WTC11 (cell line): Measurements from ENCODE around the gene NFAM1. TPM values are rescaled to one million over a fixed set of nuclear protein-coding genes. Genes with fewer than 3 reads are reported as not detected.

Experiments
- ATAC-seq: fragments of 200-7000 bp; cut with Tn5 transposase; 2 replicates; pipeline ENCODE4 v1.10.0; 2021; ENCODE audit warnings: mild to moderate bottlenecking, moderate library complexity
- CTCF ChIA-PET: fragments of 300-600 bp; sonication (Branson Sonifier 250); formaldehyde crosslinking; loops from one replicate; lab custom pipeline; 2021; ENCODE audit warnings: antibody characterized with exemption; lab: Charles Lee
- POLR2A ChIA-PET: fragments of 350-600 bp; sonication (Branson Sonifier 250); formaldehyde crosslinking; loops from one replicate; lab custom pipeline; 2021; ENCODE audit warnings: antibody characterized with exemption; lab: Charles Lee
- DNase-seq: peaks from one replicate; pipeline ENCODE4 v3.0.0; 2021; ENCODE audit warnings: low spot score
- H3K27ac Mint-ChIP-seq: 2 replicates; pipeline ENCODE4 v1.8.0; 2021; ENCODE audit warnings: mixed read lengths
- H3K27me3 Mint-ChIP-seq: 2 replicates; pipeline ENCODE4 v1.8.0; 2021; ENCODE audit warnings: low read depth, mild to moderate bottlenecking, moderate library complexity, mixed read lengths
- H3K36me3 Mint-ChIP-seq: 2 replicates; pipeline ENCODE4 v1.8.0; 2021; ENCODE audit warnings: mixed read lengths
- H3K4me1 Mint-ChIP-seq: 2 replicates; pipeline ENCODE4 v1.8.0; 2022; ENCODE audit warnings: mixed read lengths
- H3K4me3 Mint-ChIP-seq: 2 replicates; pipeline ENCODE4 v1.8.0; 2021; ENCODE audit warnings: mild to moderate bottlenecking, moderate library complexity, mixed read lengths
- H3K9me3 Mint-ChIP-seq: 2 replicates; pipeline ENCODE4 v1.8.0; 2021; ENCODE audit warnings: mixed read lengths
- AFF4 ChIP-seq: sonication (generic); formaldehyde crosslinking; IDR thresholded peaks from 2 replicates; pipeline ENCODE4 v1.8.1; 2023; ENCODE audit warnings: mild to moderate bottlenecking, missing genetic modification reagents, borderline replicate concordance
- ATF6 ChIP-seq: sonication (generic); formaldehyde crosslinking; IDR thresholded peaks from 2 replicates; pipeline ENCODE4 v1.8.1; 2023; ENCODE audit warnings: mild to moderate bottlenecking, missing genetic modification reagents
- EMX1 ChIP-seq: fragments of 250-450 bp; sonication (Bioruptor Pico); IDR thresholded peaks from 2 replicates; pipeline ENCODE4 v1.8.0; 2021; ENCODE audit warnings: mild to moderate bottlenecking
- GRHL2 ChIP-seq: fragments of 250-450 bp; sonication (Bioruptor Pico); IDR thresholded peaks from 2 replicates; pipeline ENCODE4 v1.8.0; 2022; ENCODE audit warnings: mild to moderate bottlenecking, moderate library complexity; ENCODE audit not compliant: insufficient replicate concordance, severe bottlenecking
- JAZF1 ChIP-seq: fragments of 250-450 bp; sonication (Bioruptor Pico); IDR thresholded peaks from 2 replicates; pipeline ENCODE4 v1.9.0; 2021; ENCODE audit warnings: moderate library complexity, mild to moderate bottlenecking, inconsistent platforms
- NFE2L1 ChIP-seq: sonication (generic); formaldehyde crosslinking; IDR thresholded peaks from 2 replicates; pipeline ENCODE4 v1.8.1; 2023; ENCODE audit warnings: missing genetic modification reagents
- NR3C1 ChIP-seq: sonication (generic); formaldehyde crosslinking; conservative IDR thresholded peaks from 2 replicates; pipeline ENCODE4 v1.8.1; 2023; ENCODE audit warnings: low read depth, mild to moderate bottlenecking, missing genetic modification reagents
- SMAD3 ChIP-seq: sonication (generic); formaldehyde crosslinking; IDR thresholded peaks from 2 replicates; pipeline ENCODE4 v1.8.0; 2022; ENCODE audit warnings: missing genetic modification reagents, mild to moderate bottlenecking, borderline replicate concordance
- SMAD4 ChIP-seq: sonication (generic); formaldehyde crosslinking; IDR thresholded peaks from 2 replicates; pipeline ENCODE4 v1.8.0; 2022; ENCODE audit warnings: mild to moderate bottlenecking, missing genetic modification reagents
- TEAD4 ChIP-seq: sonication (generic); formaldehyde crosslinking; IDR thresholded peaks from 2 replicates; pipeline ENCODE4 v1.8.0; 2022; ENCODE audit warnings: mild to moderate bottlenecking, missing genetic modification reagents
- ZNF121 ChIP-seq: sonication (generic); formaldehyde crosslinking; IDR thresholded peaks from 2 replicates; pipeline ENCODE4 v1.8.0; 2023; ENCODE audit warnings: missing genetic modification reagents
- ZNF138 ChIP-seq: sonication (generic); formaldehyde crosslinking; conservative IDR thresholded peaks from 2 replicates; pipeline ENCODE4 v1.8.1; 2022; ENCODE audit warnings: mild to moderate bottlenecking, moderate library complexity, missing genetic modification reagents
- ZNF263 ChIP-seq: sonication (generic); formaldehyde crosslinking; IDR thresholded peaks from 2 replicates; pipeline ENCODE4 v1.8.1; 2022; ENCODE audit warnings: low read depth, mild to moderate bottlenecking, moderate library complexity, missing genetic modification reagents
- ZNF281 ChIP-seq: sonication (generic); formaldehyde crosslinking; IDR thresholded peaks from 2 replicates; pipeline ENCODE4 v1.8.0; 2023; ENCODE audit warnings: mild to moderate bottlenecking, missing genetic modification reagents
- ZNF317 ChIP-seq: sonication (generic); formaldehyde crosslinking; IDR thresholded peaks from 2 replicates; pipeline ENCODE4 v1.8.1; 2023; ENCODE audit warnings: low read depth, mild to moderate bottlenecking, moderate library complexity, missing genetic modification reagents, borderline replicate concordance
- total RNA-seq: library from RNA; stranded (reverse); gene quantifications from 3 replicates; pipeline ENCODE4 v1.2.3, GENCODE V29; 2021
- TF ChIP-seq, protein P1 (sequence below): sonication (generic); formaldehyde crosslinking; IDR thresholded peaks from 2 replicates; pipeline ENCODE4 v1.8.1; 2023; ENCODE audit warnings: mild to moderate bottlenecking, missing genetic modification reagents, moderate library complexity
- TF ChIP-seq, protein P2 (sequence below): sonication (generic); formaldehyde crosslinking; IDR thresholded peaks from 2 replicates; pipeline ENCODE4 v1.8.0; 2022; ENCODE audit warnings: mild to moderate bottlenecking, missing genetic modification reagents
- TF ChIP-seq, protein P3 (sequence below): sonication (generic); formaldehyde crosslinking; conservative IDR thresholded peaks from 2 replicates; pipeline ENCODE4 v1.8.1; 2022; ENCODE audit warnings: mild to moderate bottlenecking, missing genetic modification reagents

The NFAM1 gene
- total RNA-seq, 1 experiment from 2014 or later: 1.6 TPM

DNA sequence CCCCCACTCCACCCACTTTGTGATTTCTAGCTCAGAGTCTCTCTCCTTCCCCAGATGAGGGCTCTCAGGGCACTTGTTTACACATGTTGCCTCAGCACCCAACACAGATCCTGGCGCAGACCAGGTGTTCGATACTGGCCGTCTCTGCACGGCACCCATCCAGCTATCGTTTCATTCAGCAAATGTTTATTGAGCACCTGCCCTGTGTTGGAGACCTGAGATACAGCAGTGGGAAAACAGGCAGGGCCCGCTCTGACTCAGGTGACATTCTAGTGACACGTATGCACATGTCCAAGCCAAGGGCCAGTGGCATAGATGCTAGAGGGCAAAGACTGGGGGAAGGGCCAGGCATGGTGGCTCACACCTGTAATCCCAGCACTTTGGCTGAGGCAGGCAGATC, 71.9 kb downstream of the NFAM1 start:
- no peak for TF ChIP-seq ZNF138 (CRISPR knock-in tag)
- TF ChIP-seq SMAD4 (CRISPR knock-in tag): no peak
- TF ChIP-seq, protein P1, sequence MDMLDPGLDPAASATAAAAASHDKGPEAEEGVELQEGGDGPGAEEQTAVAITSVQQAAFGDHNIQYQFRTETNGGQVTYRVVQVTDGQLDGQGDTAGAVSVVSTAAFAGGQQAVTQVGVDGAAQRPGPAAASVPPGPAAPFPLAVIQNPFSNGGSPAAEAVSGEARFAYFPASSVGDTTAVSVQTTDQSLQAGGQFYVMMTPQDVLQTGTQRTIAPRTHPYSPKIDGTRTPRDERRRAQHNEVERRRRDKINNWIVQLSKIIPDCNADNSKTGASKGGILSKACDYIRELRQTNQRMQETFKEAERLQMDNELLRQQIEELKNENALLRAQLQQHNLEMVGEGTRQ: no peak
- TF ChIP-seq, protein P2, sequence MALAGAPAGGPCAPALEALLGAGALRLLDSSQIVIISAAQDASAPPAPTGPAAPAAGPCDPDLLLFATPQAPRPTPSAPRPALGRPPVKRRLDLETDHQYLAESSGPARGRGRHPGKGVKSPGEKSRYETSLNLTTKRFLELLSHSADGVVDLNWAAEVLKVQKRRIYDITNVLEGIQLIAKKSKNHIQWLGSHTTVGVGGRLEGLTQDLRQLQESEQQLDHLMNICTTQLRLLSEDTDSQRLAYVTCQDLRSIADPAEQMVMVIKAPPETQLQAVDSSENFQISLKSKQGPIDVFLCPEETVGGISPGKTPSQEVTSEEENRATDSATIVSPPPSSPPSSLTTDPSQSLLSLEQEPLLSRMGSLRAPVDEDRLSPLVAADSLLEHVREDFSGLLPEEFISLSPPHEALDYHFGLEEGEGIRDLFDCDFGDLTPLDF (CRISPR knock-in tag): no peak
- no peak for TF ChIP-seq AFF4 (CRISPR knock-in tag)
- no peak for TF ChIP-seq ZNF281 (CRISPR knock-in tag)
- TF ChIP-seq NR3C1 (CRISPR knock-in tag): no peak
- TF ChIP-seq SMAD3 (CRISPR knock-in tag): no peak
- no peak for TF ChIP-seq EMX1 (CRISPR knock-in tag)
- no peak for TF ChIP-seq GRHL2
- no peak for TF ChIP-seq ZNF317 (CRISPR knock-in tag)
- TF ChIP-seq ZNF121 (CRISPR knock-in tag): no peak
- no peak for TF ChIP-seq TEAD4
- TF ChIP-seq JAZF1: no peak
- TF ChIP-seq ZNF263 (CRISPR knock-in tag): no peak
- TF ChIP-seq ATF6 (CRISPR knock-in tag): no peak
- TF ChIP-seq, protein P3, sequence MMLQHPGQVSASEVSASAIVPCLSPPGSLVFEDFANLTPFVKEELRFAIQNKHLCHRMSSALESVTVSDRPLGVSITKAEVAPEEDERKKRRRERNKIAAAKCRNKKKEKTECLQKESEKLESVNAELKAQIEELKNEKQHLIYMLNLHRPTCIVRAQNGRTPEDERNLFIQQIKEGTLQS (CRISPR knock-in tag): no peak
- no peak for TF ChIP-seq NFE2L1
- Mint-ChIP-seq H3K27me3 (peaks cover 8% of the 10 kb centered on the region; the same call in 1 of the 2 replicates), H3K4me3 (no peak overlapping the region), H3K27ac (peak overlapping the region; percentile 47; the same call in 1 of the 2 replicates), H3K4me1 (peaks cover 20% of the 10 kb centered on the region), H3K36me3 (peaks cover 3% of the 10 kb centered on the region; the same call in 1 of the 2 replicates), H3K9me3 (no peaks in the 10 kb centered on the region)
- ChIA-PET CTCF (interaction anchor here (0.9 to 2.2 kb wide), 4 partner anchors 9 to 191 kb away, joined by 3 to 10 read pairs (median 4); no protein-coding TSS in a partner anchor), POLR2A (interaction anchor here (1.2 kb wide), 1 partner anchor 11 kb away, joined by 3 read pairs; no protein-coding TSS in a partner anchor)
- DNase-seq: no peak
- no peak for ATAC-seq
